H9 (cell line): ENCODE results near the gene HSF2. TPM values are rescaled to one million over a fixed set of nuclear protein-coding genes. Genes with fewer than 3 reads are reported as not detected.
A peak's percentile ranks its signal among the peaks of the same experiment; 100 is the strongest.

Experiments used
- DNase-seq: peaks from one replicate; pipeline ENCODE4 v3.0.0-alpha.2; 2017
- H2AFZ ChIP-seq: one replicate; pipeline ENCODE4 v1.6.1; 2013; ENCODE audit warnings: mild to moderate bottlenecking, low read length, control low read depth, moderate library complexity
- H2AK5ac ChIP-seq: 2 replicates; pipeline ENCODE4 v1.6.1; 2013; ENCODE audit warnings: low read length, control low read depth, mixed read lengths; ENCODE audit not compliant: insufficient read length
- H2BK120ac ChIP-seq: one replicate; pipeline ENCODE4 v1.6.1; 2013; ENCODE audit warnings: low read depth, mild to moderate bottlenecking, low read length, control low read depth, inconsistent platforms; ENCODE audit not compliant: poor library complexity, severe bottlenecking
- H2BK12ac ChIP-seq: 2 replicates; pipeline ENCODE4 v1.6.1; 2013; ENCODE audit warnings: low read length, control low read depth, mixed read lengths, low read depth; ENCODE audit not compliant: insufficient read length
- H2BK15ac ChIP-seq: 2 replicates; pipeline ENCODE4 v1.6.1; 2013; ENCODE audit warnings: low read depth, low read length, control low read depth
- H2BK20ac ChIP-seq: one replicate; pipeline ENCODE4 v1.6.1; 2013; ENCODE audit warnings: low read depth, mild to moderate bottlenecking, low read length, control low read depth, inconsistent platforms; ENCODE audit not compliant: poor library complexity, severe bottlenecking
- H2BK5ac ChIP-seq: 2 replicates; pipeline ENCODE4 v1.6.1; 2013; ENCODE audit warnings: low read length, control low read depth, mixed read lengths; ENCODE audit not compliant: insufficient read length
- H3K14ac ChIP-seq: 2 replicates; pipeline ENCODE4 v1.6.1; 2013; ENCODE audit warnings: low read length, control low read depth; ENCODE audit not compliant: insufficient read depth
- H3K18ac ChIP-seq: 2 replicates; pipeline ENCODE4 v1.6.1; 2013; ENCODE audit warnings: low read depth, mild to moderate bottlenecking, mixed read lengths, low read length, control low read depth; ENCODE audit not compliant: insufficient read length
- H3K23ac ChIP-seq: 2 replicates; pipeline ENCODE4 v1.6.1; 2013; ENCODE audit warnings: low read length, control low read depth, mixed read lengths, low read depth; ENCODE audit not compliant: insufficient read length
- H3K23me2 ChIP-seq: 2 replicates; pipeline ENCODE4 v1.6.1; 2013; ENCODE audit warnings: low read depth, mild to moderate bottlenecking, mixed read lengths, low read length, control low read depth; ENCODE audit not compliant: insufficient read length, poor library complexity, severe bottlenecking
- H3K27ac ChIP-seq: 2 replicates; pipeline ENCODE4 v1.5.1; 2013; ENCODE audit warnings: low read length, control low read depth, mixed read lengths, low read depth; ENCODE audit not compliant: insufficient read length
- H3K27me3 ChIP-seq: 2 replicates; pipeline ENCODE4 v1.6.1; 2013; ENCODE audit warnings: low read length, control low read depth, inconsistent platforms; ENCODE audit not compliant: insufficient read depth
- H3K4ac ChIP-seq: 2 replicates; pipeline ENCODE4 v1.6.1; 2013; ENCODE audit warnings: low read depth, mild to moderate bottlenecking, control low read depth, inconsistent platforms, low read length, moderate library complexity
- H3K4me1 ChIP-seq: 2 replicates; pipeline ENCODE4 v1.6.1; 2013; ENCODE audit warnings: low read length, control low read depth, inconsistent platforms; ENCODE audit not compliant: insufficient read depth
- H3K4me2 ChIP-seq: 2 replicates; pipeline ENCODE4 v1.6.1; 2013; ENCODE audit warnings: low read length, control low read depth, mixed read lengths; ENCODE audit not compliant: insufficient read length, insufficient read depth
- H3K56ac ChIP-seq: 2 replicates; pipeline ENCODE4 v1.6.1; 2013; ENCODE audit warnings: low read depth, mild to moderate bottlenecking, mixed read lengths, low read length, control low read depth; ENCODE audit not compliant: insufficient read length
- H3K79me1 ChIP-seq: 2 replicates; pipeline ENCODE4 v1.6.1; 2013; ENCODE audit warnings: low read depth, mild to moderate bottlenecking, moderate library complexity, low read length, control low read depth, inconsistent platforms; ENCODE audit not compliant: insufficient read depth, poor library complexity, severe bottlenecking
- H3K79me2 ChIP-seq: 2 replicates; pipeline ENCODE4 v1.6.1; 2013; ENCODE audit warnings: low read length, control low read depth, inconsistent platforms; ENCODE audit not compliant: insufficient read depth
- H3K9ac ChIP-seq: 2 replicates; pipeline ENCODE4 v1.6.1; 2013; ENCODE audit warnings: low read length, control low read depth, mixed read lengths; ENCODE audit not compliant: insufficient read length; ENCODE audit errors: extremely low read depth
- H3K9me3 ChIP-seq: one replicate; pipeline ENCODE4 v1.6.1; 2013; ENCODE audit warnings: low read depth, low read length, inconsistent platforms; ENCODE audit not compliant: control insufficient read depth
- H3T11ph ChIP-seq: one replicate; pipeline ENCODE4 v1.6.1; 2013; ENCODE audit warnings: mild to moderate bottlenecking, low read length, control low read depth, inconsistent platforms
- H4K20me1 ChIP-seq: one replicate; pipeline ENCODE4 v1.6.1; 2013; ENCODE audit not compliant: control insufficient read depth, insufficient read length, insufficient read depth
- H4K5ac ChIP-seq: 2 replicates; pipeline ENCODE4 v1.6.1; 2013; ENCODE audit warnings: low read depth, mild to moderate bottlenecking, mixed read lengths, low read length, control low read depth; ENCODE audit not compliant: insufficient read length
- H4K8ac ChIP-seq: replicated peaks from 2 replicates; pipeline ENCODE4 v1.6.1; 2013; ENCODE audit warnings: low read length, control low read depth, mixed read lengths, low read depth; ENCODE audit not compliant: insufficient read length
- H4K91ac ChIP-seq: 2 replicates; pipeline ENCODE4 v1.6.1; 2013; ENCODE audit warnings: low read depth, mild to moderate bottlenecking, moderate library complexity, mixed read lengths, low read length, control low read depth; ENCODE audit not compliant: insufficient read length
- H3K27ac Mint-ChIP-seq, 3 experiments: 2 replicates in 2 of 3; 3 replicates in 1 of 3; pipeline ENCODE4 v1.8.0; 2020 to 2021; ENCODE audit warnings: mixed read lengths in 3 of 3, mild to moderate bottlenecking in 1 of 3, moderate library complexity in 1 of 3
- H3K27me3 Mint-ChIP-seq: 2 replicates; pipeline ENCODE4 v1.8.0; 2021; ENCODE audit warnings: low read depth, mild to moderate bottlenecking, moderate library complexity, mixed read lengths
- H3K36me3 Mint-ChIP-seq, 3 experiments: 2 replicates in 2 of 3; 3 replicates in 1 of 3; pipeline ENCODE4 v1.8.0; 2020 to 2021; ENCODE audit warnings: low read depth in 3 of 3, mixed read lengths in 3 of 3; ENCODE audit not compliant: insufficient read depth in 1 of 3
- H3K4me1 Mint-ChIP-seq, 2 experiments: 2 replicates each; pipeline ENCODE4 v1.8.0; 2020; ENCODE audit warnings: mixed read lengths in 2 of 2
- H3K4me3 Mint-ChIP-seq, 2 experiments: 2 replicates in 1 of 2; 3 replicates in 1 of 2; pipeline ENCODE4 v1.8.0; 2020 to 2021; ENCODE audit warnings: mild to moderate bottlenecking in 2 of 2, mixed read lengths in 2 of 2, moderate library complexity in 1 of 2
- H3K9me3 Mint-ChIP-seq, 2 experiments: 2 replicates in 1 of 2; 3 replicates in 1 of 2; pipeline ENCODE4 v1.8.0; 2020; ENCODE audit warnings: mild to moderate bottlenecking in 2 of 2, mixed read lengths in 2 of 2, moderate library complexity in 1 of 2
- WGBS: extraction: QIAGEN DNeasy Blood & Tissue Kit; methylation state at CpG from one replicate; pipeline ENCODE4 v1.1.7; 2013; ENCODE audit warnings: missing lambda C conversion rate, low lambda C conversion rate, mixed read lengths; ENCODE audit not compliant: insufficient read length; ENCODE audit errors: extremely low coverage; 5-methylcytosine and 5-hydroxymethylcytosine counted together
- total RNA-seq: library from RNA; stranded (reverse); gene quantifications from 2 replicates; pipeline ENCODE4 v1.2.1, GENCODE V29; 2021
- TF ChIP-seq, protein P1 (sequence below): fragments of 200-600 bp; sonication (generic); conservative IDR thresholded peaks from 3 replicates; pipeline ENCODE4 v1.8.0; 2021; ENCODE audit warnings: antibody characterized with exemption, mild to moderate bottlenecking

HSF2 gene
- total RNA-seq, 1 experiment from 2014 or later: 14.6 TPM

DNA sequence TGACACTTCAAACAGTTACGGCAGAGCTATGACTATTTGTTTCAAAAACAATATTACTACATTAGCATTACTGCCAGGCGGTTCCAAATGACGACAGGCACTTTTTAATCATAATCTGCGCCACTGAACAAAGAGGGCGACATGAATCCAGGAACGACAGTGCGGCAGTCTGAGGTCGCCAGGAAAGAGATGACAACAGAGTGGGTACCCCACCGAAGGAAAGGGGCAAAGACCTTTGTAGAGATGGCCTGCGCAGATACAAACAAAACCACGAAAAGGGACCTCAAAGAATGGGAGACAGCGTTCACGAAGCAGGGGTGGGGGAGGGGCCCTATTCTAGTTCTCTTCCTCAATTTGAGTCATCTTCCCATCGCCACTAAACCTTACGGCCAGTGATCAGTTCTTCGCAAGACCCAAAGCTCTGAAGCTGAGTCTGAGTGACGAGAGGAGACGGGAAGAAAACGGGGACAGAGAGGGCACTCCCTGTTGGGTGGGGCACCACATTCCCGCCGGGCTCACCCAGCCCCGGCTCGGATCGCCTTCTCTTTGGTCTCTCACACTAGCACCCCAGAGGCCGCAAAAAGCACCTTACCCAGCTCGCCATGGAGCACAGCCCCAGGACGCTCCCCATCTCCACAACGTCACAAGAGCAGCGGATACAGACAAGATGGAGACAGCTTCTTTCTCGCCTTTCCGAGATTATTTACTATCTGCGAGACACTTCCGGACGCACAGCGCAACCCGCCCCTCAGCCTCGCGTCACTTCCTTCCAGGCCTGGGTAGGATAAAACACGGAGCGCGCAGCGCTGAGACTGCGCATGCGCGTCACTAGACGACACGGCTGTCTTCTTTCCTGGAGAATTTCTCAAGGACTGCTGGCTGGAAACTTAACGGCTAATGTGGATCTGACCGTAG is 71.9 kb downstream of the HSF2 start, which contains the start of gene SERINC1:
TSS of gene SERINC1 (minus strand) at position 701 of the 915 bp plus-strand sequence. CDS start at position 631, 70 bp downstream.
- H3K27me3 ChIP-seq: no peaks in the 10 kb centered on the region
- no peak within 1 kb of the TSS for H2BK15ac ChIP-seq
- H2BK12ac ChIP-seq: peak within 1 kb of the TSS; percentile 60
- H3K79me1 ChIP-seq: peaks cover 4% of the 10 kb centered on the region
- H3K56ac ChIP-seq: no peak within 1 kb of the TSS
- peak within 1 kb of the TSS; percentile 96 for H3K9ac ChIP-seq
- H3K4me1 ChIP-seq: no peaks in the 10 kb centered on the region
- peak within 1 kb of the TSS; percentile 94 for H3K14ac ChIP-seq
- no peak within 1 kb of the TSS for H2BK20ac ChIP-seq
- H4K8ac ChIP-seq: no peak within 1 kb of the TSS
- no peak within 1 kb of the TSS for H2BK120ac ChIP-seq
- H3K4me2 ChIP-seq: peak within 1 kb of the TSS; percentile 83
- H3K27me3 Mint-ChIP-seq: no peaks in the 10 kb centered on the region; the same call in 1 of the 2 replicates
- H3T11ph ChIP-seq: no peak within 1 kb of the TSS
- H3K4me3 Mint-ChIP-seq: peak within 1 kb of the TSS; percentile 98 to 99
- H4K5ac ChIP-seq: peak within 1 kb of the TSS; percentile 66
- H3K9me3 ChIP-seq: no peaks in the 10 kb centered on the region
- H3K27ac Mint-ChIP-seq: peak within 1 kb of the TSS; percentile 100
- H3K79me2 ChIP-seq: peaks cover 11% of the 10 kb centered on the region; the same call in 1 of the 2 replicates
- no peak within 1 kb of the TSS for H2AK5ac ChIP-seq
- no peak within 1 kb of the TSS for H3K4ac ChIP-seq
- no peak within 1 kb of the TSS for H3K23ac ChIP-seq
- H2BK5ac ChIP-seq: peak within 1 kb of the TSS; percentile 42
- H3K36me3 Mint-ChIP-seq: peaks cover 0 to 4% (median 0%) of the 10 kb centered on the region in 3 experiments; a peak in 2 of 7 replicates
- peak within 1 kb of the TSS; percentile 73 for H3K18ac ChIP-seq
- H4K20me1 ChIP-seq: no peaks in the 10 kb centered on the region
- TF ChIP-seq, protein P1, sequence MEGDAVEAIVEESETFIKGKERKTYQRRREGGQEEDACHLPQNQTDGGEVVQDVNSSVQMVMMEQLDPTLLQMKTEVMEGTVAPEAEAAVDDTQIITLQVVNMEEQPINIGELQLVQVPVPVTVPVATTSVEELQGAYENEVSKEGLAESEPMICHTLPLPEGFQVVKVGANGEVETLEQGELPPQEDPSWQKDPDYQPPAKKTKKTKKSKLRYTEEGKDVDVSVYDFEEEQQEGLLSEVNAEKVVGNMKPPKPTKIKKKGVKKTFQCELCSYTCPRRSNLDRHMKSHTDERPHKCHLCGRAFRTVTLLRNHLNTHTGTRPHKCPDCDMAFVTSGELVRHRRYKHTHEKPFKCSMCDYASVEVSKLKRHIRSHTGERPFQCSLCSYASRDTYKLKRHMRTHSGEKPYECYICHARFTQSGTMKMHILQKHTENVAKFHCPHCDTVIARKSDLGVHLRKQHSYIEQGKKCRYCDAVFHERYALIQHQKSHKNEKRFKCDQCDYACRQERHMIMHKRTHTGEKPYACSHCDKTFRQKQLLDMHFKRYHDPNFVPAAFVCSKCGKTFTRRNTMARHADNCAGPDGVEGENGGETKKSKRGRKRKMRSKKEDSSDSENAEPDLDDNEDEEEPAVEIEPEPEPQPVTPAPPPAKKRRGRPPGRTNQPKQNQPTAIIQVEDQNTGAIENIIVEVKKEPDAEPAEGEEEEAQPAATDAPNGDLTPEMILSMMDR: no peak
- H3K9me3 Mint-ChIP-seq: no peaks in the 10 kb centered on the region
- peaks cover 11 to 12% of the 10 kb centered on the region in 2 experiments for H3K4me1 Mint-ChIP-seq
- peak within 1 kb of the TSS; percentile 65 for H2AFZ ChIP-seq
- no CpG with 5 or more reads among the region's 49 CpGs for WGBS
- DNase-seq: peak; percentile 94
- H3K27ac ChIP-seq: peak within 1 kb of the TSS; percentile 22
- H4K91ac ChIP-seq: no peak within 1 kb of the TSS
- no peaks in the 10 kb centered on the region for H3K23me2 ChIP-seq
